HG03139 (cell line): ENCODE measurements around the gene LAMTOR5.
"Not testable (repeated sequence)": the region's sequence is repeated elsewhere in the genome, so short reads cannot be mapped to it uniquely, and the experiment has no call there.

ENCODE experiments used
- ATAC-seq: cut with Tn5 transposase; IDR thresholded peaks from one replicate; pipeline ENCODE4 v1.9.1; 2021; ENCODE audit not compliant: unreplicated experiment

Gene LAMTOR5

GRCh38 chr1:110428946-110429345, 21.5 kb upstream of the LAMTOR5 start:
- ATAC-seq = no peak

- no peak for ATAC-seq
These were observed 19.4 kb upstream of the LAMTOR5 start for GRCh38 chr1:110426854-110427253.

DNA sequence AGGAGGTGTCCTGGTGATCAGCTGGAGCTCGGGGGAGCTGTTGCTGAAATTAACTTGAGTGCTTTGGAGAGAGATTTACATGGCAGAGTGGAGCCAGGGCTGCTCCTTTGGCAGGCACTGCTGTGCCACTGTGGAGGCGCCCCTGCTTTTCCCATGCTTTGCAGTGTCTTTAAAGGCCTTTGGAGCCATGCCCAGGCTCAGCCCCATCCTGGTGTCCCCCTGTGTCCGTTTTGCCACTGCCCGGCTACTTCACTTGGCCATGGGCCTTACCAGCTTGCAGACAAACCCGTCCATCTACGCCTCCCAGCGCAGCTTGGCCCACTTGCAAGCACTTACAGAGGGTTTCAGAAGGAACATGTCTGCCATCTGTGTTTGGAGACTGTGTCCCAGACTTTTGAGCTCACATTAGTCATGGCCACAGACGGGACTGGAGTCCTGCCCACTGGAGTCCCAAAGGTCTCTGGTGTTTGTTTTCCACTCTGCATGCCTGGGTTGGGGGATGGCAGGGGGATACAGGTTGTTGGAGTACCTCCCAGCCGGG, 18.2 kb upstream of the LAMTOR5 start:
- ATAC-seq = no peak

GRCh38 chr1:110424699-110425611, 17.5 kb upstream of the LAMTOR5 start:
- ATAC-seq = no peak

- ATAC-seq = no peak
These were observed 13.6 kb upstream of the LAMTOR5 start for GRCh38 chr1:110420874-110421793.

DNA sequence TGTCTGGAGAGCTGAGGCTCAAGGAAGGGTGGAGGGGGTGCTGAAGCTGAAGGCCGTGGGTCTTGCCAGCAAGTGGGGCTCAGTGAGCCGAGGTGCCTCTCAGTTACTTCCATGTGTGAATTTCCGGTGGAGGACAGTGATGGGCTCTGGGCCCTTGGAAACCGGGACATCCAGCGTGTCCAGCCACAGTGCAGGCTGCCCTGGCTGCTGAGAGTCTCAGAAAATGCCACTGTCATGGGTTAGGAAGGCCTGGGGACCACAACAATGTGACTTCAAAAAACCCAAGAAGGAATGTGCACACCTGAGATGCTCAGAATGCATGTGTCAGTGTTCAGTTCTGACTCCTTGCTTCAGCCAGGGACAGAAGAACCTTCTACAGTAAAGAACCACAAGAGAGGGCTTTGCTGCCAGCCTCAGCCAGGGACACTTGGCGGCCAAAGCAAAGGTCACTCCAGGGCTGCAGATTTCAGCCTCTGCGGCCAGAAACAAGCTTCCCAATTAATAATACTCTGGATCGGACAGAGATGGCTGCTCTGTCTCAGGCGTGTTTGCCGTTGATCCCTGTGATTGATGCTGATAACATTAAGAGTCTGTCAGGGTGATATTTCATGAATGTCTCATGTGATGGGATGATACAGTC, 12.6 kb upstream of the LAMTOR5 start:
- no peak for ATAC-seq

DNA sequence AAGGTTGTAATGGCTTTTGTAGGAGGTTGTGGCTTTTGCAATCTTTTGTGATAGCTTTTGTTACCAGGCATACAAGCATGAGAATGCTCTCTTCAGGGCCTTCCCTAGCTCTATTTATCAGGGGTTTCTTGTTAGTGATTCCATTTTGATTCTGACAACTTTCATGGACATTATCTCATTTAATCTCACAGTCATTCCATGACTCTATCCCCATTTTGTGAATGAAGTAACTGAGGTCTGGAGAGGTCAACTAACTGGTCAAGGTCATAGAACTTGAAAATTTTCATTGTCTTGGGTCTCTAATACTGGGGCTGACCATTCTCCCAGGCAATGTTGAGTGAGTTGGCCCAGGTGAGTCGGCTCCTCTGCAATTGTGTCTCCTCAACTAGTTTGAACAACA, 11.2 kb upstream of the LAMTOR5 start:
- ATAC-seq = no peak

DNA sequence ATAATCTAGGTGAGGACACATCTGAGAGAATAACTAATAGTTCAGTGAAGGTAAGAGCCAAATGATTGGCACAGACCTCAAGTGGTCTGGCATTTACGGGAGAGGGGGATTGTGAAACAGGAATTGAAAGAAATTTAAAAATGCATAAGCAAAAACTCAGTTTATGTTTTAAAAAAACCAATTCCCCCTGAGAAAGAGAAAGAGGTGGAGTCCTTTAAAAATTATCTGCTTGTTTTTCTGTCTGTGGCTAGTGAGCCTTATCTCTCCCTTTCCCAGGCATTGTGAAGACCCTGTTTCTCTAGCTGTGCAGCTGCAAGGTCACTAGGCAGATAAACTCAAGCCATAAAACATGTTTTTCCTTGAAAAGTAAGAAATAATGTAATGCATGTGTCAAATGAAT, 5.6 kb upstream of the LAMTOR5 start:
- ATAC-seq = not testable (repeated sequence)

DNA sequence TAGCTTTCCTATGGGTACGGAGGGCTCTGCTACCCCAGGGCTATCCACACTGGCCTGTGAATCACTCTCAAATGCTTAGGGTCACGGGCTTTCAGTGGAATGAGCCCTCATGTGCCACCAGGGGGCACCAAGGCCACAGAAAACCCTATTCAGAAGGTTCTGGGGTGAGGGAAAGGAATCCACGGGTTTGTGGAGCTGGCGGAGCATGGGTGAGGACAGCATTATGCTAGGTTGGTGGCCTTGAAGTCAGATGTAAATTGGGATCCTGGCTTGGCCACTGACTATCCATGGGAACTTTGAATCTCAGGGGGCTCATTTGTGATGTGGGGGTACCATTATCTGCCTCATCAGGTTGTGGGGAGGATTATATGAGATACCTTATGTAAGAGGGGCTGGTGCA, 5.1 kb upstream of the LAMTOR5 start:
- ATAC-seq = peak; percentile 39

DNA sequence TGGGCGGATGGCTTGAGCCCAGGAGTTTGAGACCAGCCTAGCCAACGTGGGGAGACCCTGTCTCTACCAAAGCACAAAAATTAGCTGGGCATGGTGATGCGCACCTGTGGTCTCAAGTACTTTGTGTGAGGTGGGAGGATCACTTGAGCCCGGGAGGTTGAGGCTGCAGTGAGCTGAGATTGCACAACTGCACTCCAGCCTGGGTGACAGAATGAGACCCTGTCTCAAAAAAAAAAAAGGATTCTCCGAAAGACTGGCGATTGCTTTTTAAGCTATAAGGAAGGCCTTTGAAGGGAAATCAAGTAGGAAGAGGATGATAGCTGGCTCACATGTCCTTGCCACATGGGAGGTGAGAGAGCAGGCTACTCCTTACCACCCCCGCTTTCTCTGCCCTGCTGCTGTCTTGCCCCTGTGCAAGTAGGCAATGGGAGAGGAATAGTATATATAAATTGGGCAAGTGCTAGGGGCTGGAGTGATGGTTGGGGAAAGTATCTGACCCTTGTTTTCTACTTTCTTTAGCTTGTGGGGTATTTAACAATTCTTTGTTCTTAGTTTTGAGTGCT, 3.8 kb upstream of the LAMTOR5 start:
- no peak for ATAC-seq

DNA sequence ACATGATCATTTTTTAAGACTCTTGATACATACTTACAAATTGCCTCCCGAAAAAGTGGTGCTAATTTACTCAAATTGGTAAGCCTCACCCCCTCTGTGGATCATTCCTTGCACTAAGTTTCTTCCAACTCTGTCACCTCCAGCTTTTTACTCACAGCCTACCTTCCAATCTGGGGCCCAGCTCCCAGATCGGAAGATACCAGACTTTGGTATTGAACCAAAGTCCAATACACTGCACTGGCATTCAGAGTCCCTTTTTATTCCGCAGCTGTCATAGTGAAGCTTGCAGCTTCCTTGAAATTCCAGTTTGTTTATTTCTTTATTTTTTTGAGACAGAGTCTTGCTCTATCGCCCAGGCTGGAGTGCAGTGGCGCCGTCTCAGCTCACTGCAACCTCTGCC, 1.8 kb upstream of the LAMTOR5 start:
- ATAC-seq = no peak

GRCh38 chr1:110408488-110408887, 994 bp upstream of the LAMTOR5 start:
- no peak for ATAC-seq

- ATAC-seq = not testable (repeated sequence)
These were observed 1.1 kb downstream of the LAMTOR5 start for GRCh38 chr1:110406407-110406806.

DNA sequence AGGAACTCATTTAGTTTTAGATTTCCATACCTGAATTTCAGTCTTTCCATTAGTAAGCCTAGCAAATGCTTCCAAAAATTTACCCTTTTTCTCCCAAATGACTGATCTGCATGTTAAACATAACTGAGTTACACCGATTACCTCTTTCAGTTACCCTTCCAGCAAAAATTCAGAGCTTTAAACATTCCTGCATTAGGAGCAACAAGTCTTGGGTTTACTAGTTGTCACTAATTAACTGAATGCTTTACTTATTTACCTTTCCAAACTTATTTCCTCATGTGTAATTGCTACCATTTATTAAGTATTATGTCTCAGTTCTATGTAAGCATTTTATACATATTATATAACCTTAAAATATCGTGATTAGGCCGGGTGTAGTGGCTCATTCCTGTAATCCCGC, 3.1 kb downstream of the LAMTOR5 start:
- no peak for ATAC-seq

DNA sequence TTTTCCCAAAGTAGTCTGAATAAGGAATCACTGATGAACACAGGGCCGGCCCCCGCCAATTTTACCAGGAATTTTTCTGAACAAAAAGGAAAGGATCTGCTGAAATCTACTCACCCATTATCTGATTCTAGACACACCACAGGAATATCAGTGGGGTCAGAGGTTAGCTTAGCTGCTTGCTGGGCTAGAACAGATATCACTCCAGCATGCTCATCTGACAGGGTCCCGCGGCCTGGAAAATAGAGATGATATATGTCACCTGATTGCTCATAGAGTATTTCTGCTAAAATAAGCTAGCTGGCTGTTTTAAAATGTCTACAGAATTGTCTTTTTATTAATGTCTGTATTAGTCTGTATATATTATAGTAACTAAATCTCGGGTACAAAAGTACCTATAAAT, 3.7 kb downstream of the LAMTOR5 start:
- no peak for ATAC-seq

GRCh38 chr1:110396259-110396958, 11.1 kb downstream of the LAMTOR5 start:
- ATAC-seq = not testable (repeated sequence)

GRCh38 chr1:110394493-110394820, 13.0 kb downstream of the LAMTOR5 start:
- ATAC-seq = no peak

DNA sequence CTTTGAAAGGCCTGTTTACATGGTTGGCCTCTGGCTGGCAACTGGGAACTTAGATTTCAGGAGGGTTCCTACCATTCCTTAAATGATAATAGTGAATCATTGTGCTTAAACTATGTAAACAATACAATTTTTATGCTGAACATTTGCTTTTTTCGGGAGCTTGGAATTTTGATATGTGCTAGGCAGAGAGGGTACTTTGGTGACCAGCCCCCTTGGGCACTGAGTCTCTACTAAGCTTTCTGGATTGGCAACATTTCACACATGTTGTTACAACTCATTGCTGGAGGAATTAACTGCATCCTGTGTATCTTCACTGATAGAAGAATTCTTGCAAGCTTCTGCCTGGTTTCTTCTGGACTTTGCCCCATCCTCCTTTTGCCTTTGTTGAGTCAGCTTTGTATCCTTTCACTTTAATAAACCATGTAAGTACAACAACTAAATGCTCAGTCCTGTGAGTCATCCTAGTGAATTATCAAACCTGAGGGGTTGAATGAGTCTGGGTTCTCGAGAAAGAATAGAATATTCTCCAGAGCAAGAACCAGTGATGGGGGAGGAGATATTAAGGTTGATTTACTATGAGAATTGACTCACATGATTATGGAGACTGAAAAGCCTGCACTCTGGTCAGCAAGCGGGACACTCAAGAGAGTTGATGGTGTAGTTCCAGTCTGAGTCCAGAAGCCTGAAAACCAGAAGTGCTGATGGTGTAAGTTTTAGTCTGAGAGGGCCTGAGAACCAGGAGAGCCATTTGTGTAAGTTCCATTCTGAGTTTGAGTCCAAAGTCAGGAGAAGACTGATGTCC, 13.6 kb downstream of the LAMTOR5 start:
- ATAC-seq = no peak

GRCh38 chr1:110393286-110393685, 14.2 kb downstream of the LAMTOR5 start:
- no peak for ATAC-seq
